Mesodermal cell (in vitro differentiated cells): ENCODE measurements around the gene LRRC74B. TPM values are rescaled to one million over a fixed set of nuclear protein-coding genes. Genes with fewer than 3 reads are reported as not detected.

Experiments used
- H3K27ac ChIP-seq: 2 replicates; pipeline ENCODE4 v1.7.0; 2013; ENCODE audit warnings: mild to moderate bottlenecking, low read depth, low read length, moderate library complexity; ENCODE audit not compliant: severe bottlenecking
- H3K36me3 ChIP-seq: 2 replicates; pipeline ENCODE4 v1.7.1; 2013; ENCODE audit warnings: mild to moderate bottlenecking, low read length, moderate library complexity; ENCODE audit not compliant: control insufficient read depth, insufficient read depth
- H3K4me1 ChIP-seq: one replicate; pipeline ENCODE4 v1.7.1; 2013; ENCODE audit warnings: mild to moderate bottlenecking, low read length; ENCODE audit not compliant: insufficient read depth, control insufficient read depth, poor library complexity, severe bottlenecking
- H3K4me3 ChIP-seq: 2 replicates; pipeline ENCODE4 v1.7.0; 2013; ENCODE audit warnings: low read length, control low read depth, mild to moderate bottlenecking; ENCODE audit not compliant: insufficient read depth, poor library complexity, severe bottlenecking; ENCODE audit errors: extremely low read depth
- H3K9me3 ChIP-seq: 2 replicates; pipeline ENCODE4 v1.7.1; 2013; ENCODE audit warnings: mild to moderate bottlenecking, low read length, moderate library complexity; ENCODE audit not compliant: control insufficient read depth
- whole genome bisulfite sequencing, 2 experiments: methylation state at CpG; one replicate each; pipeline ENCODE4 v1.1.5; 2013; ENCODE audit warnings: missing lambda C conversion rate in 2 of 2; ENCODE audit not compliant: insufficient coverage in 2 of 2; 5-methylcytosine and 5-hydroxymethylcytosine counted together
- polyA plus RNA-seq, 2 experiments: library from polyadenylated mRNA; stranded (reverse); fragments of 50-300 nt; gene quantifications; one replicate each; pipeline ENCODE4 v1.2.3, GENCODE V29; 2013

LRRC74B gene
- 0.11 TPM for polyA plus RNA-seq (2013, experiment 1 of 2)
- polyA plus RNA-seq (2013, experiment 2 of 2): not detected

DNA sequence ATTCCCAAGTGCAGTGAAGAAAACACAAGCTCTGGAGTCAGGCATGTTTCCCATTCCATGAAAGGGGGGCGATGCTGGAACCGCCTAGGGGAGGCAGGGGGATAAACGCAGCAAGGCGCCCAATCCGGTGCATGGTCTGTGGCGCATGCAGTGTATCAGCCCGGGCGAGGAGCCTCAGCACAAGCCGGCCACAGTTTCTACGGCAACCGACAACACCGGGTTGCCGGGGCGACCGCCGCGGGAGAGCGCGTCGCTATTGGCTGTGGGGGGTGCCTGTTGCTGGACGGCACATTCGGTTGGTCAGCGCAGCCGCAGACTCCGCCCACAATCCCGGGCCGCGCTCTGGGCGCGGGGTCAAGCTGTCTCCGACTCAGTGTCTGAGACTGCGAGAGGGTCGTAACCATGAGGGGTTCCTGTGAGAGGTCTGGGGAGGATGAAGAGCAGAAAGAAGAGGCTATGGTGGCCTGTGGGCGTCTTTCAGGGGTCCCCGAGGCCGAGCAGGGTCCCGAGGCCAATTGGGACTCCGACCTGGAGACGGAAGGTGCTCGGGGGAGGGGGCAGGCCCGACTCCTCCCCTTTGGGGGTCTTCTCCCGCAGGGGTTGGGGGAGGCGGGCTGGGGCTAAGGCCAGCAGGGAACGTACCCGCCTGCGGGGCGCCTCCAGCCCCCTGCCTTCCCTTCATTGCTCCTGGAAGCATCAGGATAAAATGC is at the start of gene LRRC74B:
TSS of gene LRRC74B (plus strand) at position 362 of the 710 bp plus-strand sequence. CDS start at position 403, 41 bp downstream.
- H3K4me1 ChIP-seq: peaks cover 13% of the 10 kb centered on the region
- no peaks in the 10 kb centered on the region for H3K9me3 ChIP-seq
- no peaks in the 10 kb centered on the region for H3K36me3 ChIP-seq
- H3K27ac ChIP-seq: peak within 1 kb of the TSS; percentile 92
- H3K4me3 ChIP-seq: peak within 1 kb of the TSS; percentile 34
- 0 to 1% methylated on average over 44 of the region's 47 CpGs for WGBS, 2 experiments

DNA sequence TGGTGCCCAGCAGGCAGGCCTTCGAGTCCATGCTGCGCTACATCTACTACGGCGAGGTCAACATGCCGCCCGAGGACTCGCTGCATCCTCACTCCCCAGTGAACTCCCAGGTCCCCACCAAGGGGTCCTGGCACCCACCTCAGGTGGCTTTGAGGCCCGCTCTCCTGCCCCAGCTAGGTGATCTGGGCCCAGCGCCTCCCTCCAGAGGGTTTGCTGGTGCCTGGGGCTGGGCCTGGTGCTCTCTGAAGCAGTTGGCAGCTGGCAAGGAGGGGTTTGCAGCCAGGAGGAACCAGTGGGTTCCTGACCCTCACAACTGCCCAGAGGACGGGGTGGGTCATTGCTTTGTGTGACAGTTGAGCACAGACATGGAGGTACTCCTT is 49.7 kb upstream of the LRRC74B start:
- Histone ChIP-seq H3K4me1 (peaks cover 8% of the 10 kb centered on the region), H3K27ac (no peak overlapping the region), H3K9me3 (no peaks in the 10 kb centered on the region), H3K36me3 (peaks cover 61% of the 10 kb centered on the region), H3K4me3 (no peak overlapping the region)
- WGBS, 2 experiments: 98% methylated on average over 9 of the region's 10 CpGs

DNA sequence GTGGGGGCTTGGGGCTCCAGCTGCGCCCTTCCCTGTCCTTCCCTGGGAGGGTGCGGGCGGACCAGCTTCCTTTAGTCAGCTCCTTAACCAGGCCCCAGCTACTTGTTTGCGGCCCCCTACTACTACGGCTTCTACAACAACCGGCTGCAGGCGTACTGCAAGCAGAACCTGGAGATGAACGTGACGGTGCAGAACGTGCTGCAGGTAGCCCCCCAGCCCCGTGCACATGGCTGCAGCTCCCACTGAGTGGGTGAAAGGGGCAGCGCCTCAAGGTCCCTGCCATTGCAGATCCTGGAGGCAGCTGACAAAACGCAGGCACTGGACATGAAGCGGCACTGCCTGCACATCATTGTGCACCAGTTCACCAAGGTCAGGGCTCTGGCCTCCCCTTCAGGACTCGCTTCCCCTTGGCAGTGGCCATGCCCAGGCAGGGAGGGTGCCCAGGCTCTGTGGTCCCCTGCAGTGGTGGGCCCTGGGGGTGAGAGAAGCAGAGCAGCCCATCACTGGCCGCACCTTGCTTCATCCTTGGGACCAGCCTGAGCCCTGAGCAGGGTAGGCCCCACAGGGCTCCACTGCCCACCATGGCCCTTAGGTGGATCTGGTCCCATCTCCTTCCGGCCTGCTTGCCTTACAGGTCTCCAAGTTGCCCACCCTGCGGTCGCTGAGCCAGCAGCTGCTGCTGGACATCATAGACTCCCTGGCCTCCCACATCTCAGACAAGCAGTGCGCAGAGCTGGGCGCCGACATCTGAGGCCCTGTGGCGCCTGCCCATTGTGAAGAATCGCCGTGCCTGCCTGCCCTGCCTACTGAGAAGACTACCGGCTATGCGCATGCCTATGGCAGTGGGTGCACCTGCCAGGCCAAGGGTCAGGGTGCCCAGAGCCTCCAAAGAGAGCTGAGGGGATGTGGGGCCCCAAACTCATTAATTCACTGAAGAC is 48.9 kb upstream of the LRRC74B start:
- no peak overlapping the region for H3K4me3 ChIP-seq
- H3K27ac ChIP-seq: no peak overlapping the region
- peaks cover 8% of the 10 kb centered on the region for H3K4me1 ChIP-seq
- 96 to 97% methylated on average over 25 to 27 of the region's 27 CpGs for WGBS, 2 experiments
- H3K9me3 ChIP-seq: no peaks in the 10 kb centered on the region
- peaks cover 53% of the 10 kb centered on the region for H3K36me3 ChIP-seq

DNA sequence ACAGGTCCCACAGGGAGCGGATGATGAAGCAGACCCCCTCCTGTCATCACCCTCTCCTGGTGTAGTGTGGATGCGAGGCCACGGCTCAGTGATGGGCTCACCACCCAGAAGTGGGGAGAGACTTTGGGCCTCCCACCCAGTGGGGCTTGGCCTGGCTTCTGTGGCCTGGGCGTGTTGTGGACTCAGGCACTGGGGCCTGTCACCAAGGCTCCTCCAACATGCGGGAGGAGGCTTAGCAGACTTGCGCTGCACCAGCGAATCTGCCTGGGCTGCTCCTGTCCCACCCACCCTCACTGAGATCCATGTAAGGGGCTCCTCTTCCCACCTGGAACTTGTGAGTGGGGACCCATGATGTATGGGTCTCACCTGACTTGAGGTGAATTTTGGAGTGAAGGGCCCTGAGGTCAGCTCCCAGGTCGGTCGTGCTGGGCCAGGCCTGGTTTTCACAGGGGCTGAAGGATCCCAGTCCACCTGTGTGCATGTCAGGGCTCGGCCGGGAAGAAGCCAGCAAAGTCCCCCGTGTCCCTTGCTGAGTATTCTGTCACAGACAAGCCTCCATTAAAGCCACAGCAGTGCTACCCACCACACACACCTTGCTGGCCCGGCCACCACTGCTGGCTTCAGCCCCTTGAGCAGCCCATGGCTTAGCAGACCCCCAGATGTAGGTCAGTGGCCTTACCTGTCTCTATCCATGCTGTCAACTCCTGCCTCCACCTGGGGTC is 48.0 kb upstream of the LRRC74B start:
- H3K9me3 ChIP-seq: no peaks in the 10 kb centered on the region
- H3K36me3 ChIP-seq: peaks cover 45% of the 10 kb centered on the region

DNA sequence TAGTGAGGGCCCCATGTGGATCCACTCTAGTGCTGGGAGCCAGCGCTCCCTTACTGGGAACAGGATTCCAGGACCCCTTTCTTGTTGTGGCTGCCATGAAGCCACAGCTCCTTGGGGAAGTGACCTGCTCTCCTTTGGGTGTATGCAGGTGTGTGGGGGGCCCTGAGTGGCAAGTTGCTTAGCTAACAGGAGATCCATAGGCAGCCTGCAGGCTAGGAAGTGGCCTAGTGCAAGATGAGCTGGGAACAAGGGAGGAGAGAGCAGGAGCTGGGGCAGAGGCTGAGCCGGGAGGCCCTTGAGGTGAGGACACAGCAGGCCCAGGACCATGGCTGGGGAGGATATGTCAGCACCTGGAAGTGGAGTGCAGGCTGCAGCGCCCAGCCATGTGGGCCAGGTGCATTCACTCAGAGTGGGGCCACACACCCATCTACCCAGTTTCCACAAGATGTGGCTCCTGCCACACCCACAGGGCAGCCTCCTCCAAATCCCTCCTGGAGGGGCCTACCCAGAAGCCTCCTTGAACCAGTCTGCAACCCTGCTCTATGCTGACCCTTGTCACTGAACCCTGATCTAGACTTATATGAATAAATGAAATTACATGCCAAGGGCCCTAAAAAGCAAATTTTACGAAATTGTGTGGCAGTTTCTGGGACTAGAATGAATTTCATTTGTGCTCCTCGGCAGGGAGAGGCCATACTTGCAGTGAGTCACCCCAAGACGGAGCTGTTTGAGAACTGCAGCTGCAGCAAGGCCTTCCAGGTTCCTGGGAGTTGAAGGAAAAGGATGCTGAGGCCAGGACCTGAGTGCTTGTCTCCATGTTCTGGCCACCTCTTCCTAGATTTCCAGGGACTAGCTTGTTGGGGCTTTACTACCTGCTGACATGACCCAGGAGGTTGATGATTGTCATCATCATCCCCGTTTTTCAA is 47.1 kb upstream of the LRRC74B start:
- 76 to 79% methylated on average over 6 to 7 of the region's 7 CpGs for WGBS, 2 experiments
- no peak overlapping the region for H3K4me3 ChIP-seq
- H3K4me1 ChIP-seq: peaks cover 13% of the 10 kb centered on the region
- H3K9me3 ChIP-seq: no peaks in the 10 kb centered on the region
- peaks cover 41% of the 10 kb centered on the region for H3K36me3 ChIP-seq
- H3K27ac ChIP-seq: no peak overlapping the region

More for the DNA sequence above, 48.0 kb upstream of the LRRC74B start:
- WGBS, 2 experiments: 93 to 94% methylated on average over 10 to 13 of the region's 13 CpGs
- Histone ChIP-seq H3K4me3 (no peak overlapping the region), H3K4me1 (peaks cover 8% of the 10 kb centered on the region), H3K27ac (no peak overlapping the region)

- no peaks in the 10 kb centered on the region for H3K9me3 ChIP-seq
- peaks cover 37% of the 10 kb centered on the region for H3K36me3 ChIP-seq
- H3K4me1 ChIP-seq: peaks cover 13% of the 10 kb centered on the region
- no peak overlapping the region for H3K27ac ChIP-seq
- 98% methylated on average over 23 to 24 of the region's 27 CpGs for WGBS, 2 experiments
- H3K4me3 ChIP-seq: no peak overlapping the region
Measured at GRCh38 chr22:20999350-21000206, 46.2 kb upstream of the LRRC74B start.

GRCh38 chr22:21000207-21000986 is 45.3 kb upstream of the LRRC74B start:
- Histone ChIP-seq H3K36me3 (peaks cover 37% of the 10 kb centered on the region), H3K9me3 (no peaks in the 10 kb centered on the region), H3K27ac (no peak overlapping the region), H3K4me3 (peak overlapping the region; percentile 97), H3K4me1 (peaks cover 13% of the 10 kb centered on the region)
- WGBS, 2 experiments: 82 to 88% methylated on average over 15 to 17 of the region's 22 CpGs

DNA sequence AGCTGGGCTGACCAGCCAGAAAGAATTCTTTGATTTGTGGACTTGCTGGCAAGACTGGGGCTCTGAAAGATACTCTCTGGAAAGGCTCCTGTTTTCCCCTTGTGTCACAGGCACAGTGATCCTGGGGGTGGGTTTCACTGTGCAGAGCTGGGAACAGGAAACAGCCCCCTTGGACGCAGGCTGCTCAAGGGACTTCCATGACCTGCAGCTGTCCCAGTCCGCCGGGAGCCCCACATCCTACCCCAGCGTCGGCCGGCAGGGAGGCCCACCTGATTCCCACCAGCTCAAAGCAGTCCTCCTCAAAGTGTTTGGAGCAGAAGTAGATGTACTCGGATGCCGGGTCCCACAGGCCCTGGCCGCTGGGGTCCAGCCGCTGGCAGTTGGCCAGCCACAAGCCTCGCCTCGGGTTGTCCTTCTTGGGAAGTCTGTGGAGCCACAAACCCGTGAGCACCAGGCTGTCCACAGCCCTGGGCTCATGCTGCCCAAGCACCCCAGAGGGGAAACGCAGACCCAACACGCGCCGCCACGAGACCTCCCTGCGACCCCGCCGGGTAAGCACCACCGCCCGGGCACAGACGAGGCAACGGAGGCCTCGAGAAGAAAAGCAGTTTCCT is 44.7 kb upstream of the LRRC74B start:
- Histone ChIP-seq H3K4me1 (peaks cover 13% of the 10 kb centered on the region), H3K4me3 (peak overlapping the region; percentile 97), H3K27ac (peak overlapping the region; percentile 95), H3K9me3 (no peaks in the 10 kb centered on the region), H3K36me3 (peaks cover 34% of the 10 kb centered on the region)
- 12 to 17% methylated on average over 20 to 26 of the region's 26 CpGs for WGBS, 2 experiments
